COR-L47 (cell line): ENCODE results near the gene STK4.

Experiments
- DNase-seq: peaks from one replicate; lab custom pipeline; 2025; lab: John Stamatoyannopoulos, UW

Gene STK4

GRCh38 chr20:45087814-45088213 lies 121.5 kb downstream of the STK4 start:
- DNase-seq = no peak

- DNase-seq = no peak
These were observed 121.9 kb downstream of the STK4 start for GRCh38 chr20:45088247-45088646.

- DNase-seq = no peak
These were observed 124.2 kb downstream of the STK4 start for GRCh38 chr20:45090481-45090880.

GRCh38 chr20:45091366-45091765 lies 125.1 kb downstream of the STK4 start:
- no peak for DNase-seq

GRCh38 chr20:45092898-45093297 lies 126.6 kb downstream of the STK4 start:
- no peak for DNase-seq

GRCh38 chr20:45094201-45094600 lies 127.9 kb downstream of the STK4 start:
- no peak for DNase-seq

- no peak for DNase-seq
These were observed 128.7 kb downstream of the STK4 start for GRCh38 chr20:45094864-45095574.

- peak; percentile 23 for DNase-seq
These were observed 129.5 kb downstream of the STK4 start for GRCh38 chr20:45095805-45096238.

- DNase-seq = no peak
These were observed 130.5 kb downstream of the STK4 start for GRCh38 chr20:45096781-45097180.

GRCh38 chr20:45097485-45098102 lies 131.3 kb downstream of the STK4 start:
- no peak for DNase-seq

- DNase-seq = no peak
These were observed 131.9 kb downstream of the STK4 start for GRCh38 chr20:45098103-45098773.

GRCh38 chr20:45100563-45101245 lies 134.4 kb downstream of the STK4 start, which contains the start of gene KCNS1:
Gene KCNS1, minus strand, starts transcription at chr20:45101127. Its CDS starts 1,891 bp downstream, at chr20:45099236.
- DNase-seq = no peak

GRCh38 chr20:45101333-45101850 lies 135.1 kb downstream of the STK4 start:
- DNase-seq = no peak

GRCh38 chr20:45103072-45103471 lies 136.8 kb downstream of the STK4 start:
- no peak for DNase-seq

- no peak for DNase-seq
These were observed 138.5 kb downstream of the STK4 start for GRCh38 chr20:45104786-45105185.

- DNase-seq = no peak
These were observed 139.0 kb downstream of the STK4 start for GRCh38 chr20:45105317-45105716.

- no peak for DNase-seq
These were observed 143.3 kb downstream of the STK4 start for GRCh38 chr20:45109634-45110033.

GRCh38 chr20:45110301-45110700 lies 144.0 kb downstream of the STK4 start:
- no peak for DNase-seq

GRCh38 chr20:45111285-45111684 lies 145.0 kb downstream of the STK4 start:
- DNase-seq = no peak

GRCh38 chr20:45111799-45112471 lies 145.6 kb downstream of the STK4 start:
- no peak for DNase-seq

- DNase-seq = no peak
These were observed 146.4 kb downstream of the STK4 start for GRCh38 chr20:45112754-45113153.

- no peak for DNase-seq
These were observed 147.6 kb downstream of the STK4 start for GRCh38 chr20:45113865-45114264.
